MM.1S (cell line): ENCODE results near the gene N4BP2L2.

Source experiments
- EZH2 ChIP-seq: fragments of 300-600 bp; sonication (generic); optimal IDR thresholded peaks from 2 replicates; pipeline ENCODE3; 2017; ENCODE audit warnings: low read depth, mild to moderate bottlenecking, antibody characterized with exemption, low read length, mixed read lengths
- TF ChIP-seq, protein P1 (sequence below): fragments of 300-600 bp; sonication (generic); IDR thresholded peaks from 2 replicates; pipeline ENCODE4 v1.5.1; 2016; ENCODE audit warnings: antibody characterized with exemption, low read length, mixed read lengths

DNA sequence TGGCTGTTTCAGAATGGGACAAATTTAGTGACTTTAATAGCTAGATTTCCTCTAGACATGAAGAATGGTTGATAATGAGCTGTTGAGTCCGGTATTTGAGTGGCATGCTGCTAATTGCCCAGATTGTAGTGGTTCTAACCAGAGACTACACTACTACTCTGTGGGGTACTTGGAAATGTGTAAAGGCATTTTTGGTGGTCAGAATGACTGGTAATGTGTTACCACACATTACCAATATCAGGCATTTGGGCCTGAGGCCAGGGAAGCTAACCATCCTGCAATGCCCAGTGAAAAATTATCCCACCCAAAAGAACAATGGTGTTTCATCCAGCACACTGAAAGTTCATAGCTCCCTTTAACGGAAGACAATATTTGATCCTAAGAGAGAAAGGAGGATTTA is 93.1 kb downstream of the N4BP2L2 start:
- TF ChIP-seq, protein P1, sequence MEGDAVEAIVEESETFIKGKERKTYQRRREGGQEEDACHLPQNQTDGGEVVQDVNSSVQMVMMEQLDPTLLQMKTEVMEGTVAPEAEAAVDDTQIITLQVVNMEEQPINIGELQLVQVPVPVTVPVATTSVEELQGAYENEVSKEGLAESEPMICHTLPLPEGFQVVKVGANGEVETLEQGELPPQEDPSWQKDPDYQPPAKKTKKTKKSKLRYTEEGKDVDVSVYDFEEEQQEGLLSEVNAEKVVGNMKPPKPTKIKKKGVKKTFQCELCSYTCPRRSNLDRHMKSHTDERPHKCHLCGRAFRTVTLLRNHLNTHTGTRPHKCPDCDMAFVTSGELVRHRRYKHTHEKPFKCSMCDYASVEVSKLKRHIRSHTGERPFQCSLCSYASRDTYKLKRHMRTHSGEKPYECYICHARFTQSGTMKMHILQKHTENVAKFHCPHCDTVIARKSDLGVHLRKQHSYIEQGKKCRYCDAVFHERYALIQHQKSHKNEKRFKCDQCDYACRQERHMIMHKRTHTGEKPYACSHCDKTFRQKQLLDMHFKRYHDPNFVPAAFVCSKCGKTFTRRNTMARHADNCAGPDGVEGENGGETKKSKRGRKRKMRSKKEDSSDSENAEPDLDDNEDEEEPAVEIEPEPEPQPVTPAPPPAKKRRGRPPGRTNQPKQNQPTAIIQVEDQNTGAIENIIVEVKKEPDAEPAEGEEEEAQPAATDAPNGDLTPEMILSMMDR = no peak
- no peak for TF ChIP-seq EZH2
